Tibial nerve (tissue), 4 donors: Measurements from ENCODE around the gene FERMT3. TPM values are rescaled to one million over a fixed set of nuclear protein-coding genes. Genes with fewer than 3 reads are reported as not detected.

Source experiments
- DNase-seq, 2 donors: peaks; one replicate each; pipeline ENCODE4 v3.0.0-alpha.2; 2019; ENCODE audit warnings: low spot score in 2 of 2
- H3K27ac ChIP-seq, 4 donors: fragments of 200-600 bp; sonication (generic) in 3 of 4; one replicate each; pipeline ENCODE4 v1.5.1; 2017 to 2019; ENCODE audit warnings: mild to moderate bottlenecking in 1 of 4
- H3K27me3 ChIP-seq, 2 donors: fragments of 200-600 bp; sonication (generic) in 1 of 2; one replicate each; pipeline versions ENCODE4 v1.5.1 to v1.6.0; 2017 to 2019
- H3K36me3 ChIP-seq, 3 donors: fragments of 200-600 bp; sonication (generic); one replicate each; pipeline ENCODE4 v1.5.1; 2018 to 2019
- H3K4me1 ChIP-seq, 4 donors: fragments of 200-600 bp; sonication (generic) in 3 of 4; one replicate each; pipeline ENCODE4 v1.5.1; 2017 to 2019
- H3K4me3 ChIP-seq, 4 donors: fragments of 200-600 bp; sonication (generic) in 3 of 4; one replicate each; pipeline ENCODE4 v1.5.1; 2017 to 2019; ENCODE audit warnings: mild to moderate bottlenecking in 1 of 4, moderate library complexity in 1 of 4
- H3K9me3 ChIP-seq, 4 donors: fragments of 200-600 bp; sonication (generic) in 3 of 4; one replicate each; pipeline ENCODE4 v1.5.1; 2017 to 2019
- CTCF ChIP-seq, 5 experiments: fragments of 200-600 bp in 3 of 5; fragments of 450-650 bp in 2 of 5; sonication (generic) in 3 of 5; IDR thresholded peaks; one replicate each; pipeline ENCODE4 v1.5.1; 2016 to 2019; ENCODE audit warnings: antibody characterized with exemption in 5 of 5, mild to moderate bottlenecking in 3 of 5, moderate library complexity in 2 of 5
- EP300 ChIP-seq, 2 donors: sonication (generic); formaldehyde crosslinking; IDR thresholded peaks; one replicate each; pipeline ENCODE4 v1.6.1; 2017; ENCODE audit warnings: antibody characterized with exemption in 2 of 2, mild to moderate bottlenecking in 1 of 2
- POLR2A ChIP-seq, 2 donors: fragments of 450-650 bp; IDR thresholded peaks; one replicate each; pipeline ENCODE4 v1.6.1; 2017; ENCODE audit warnings: antibody characterized with exemption in 2 of 2, mild to moderate bottlenecking in 2 of 2, moderate library complexity in 2 of 2
- WGBS, 2 donors: methylation state at CpG; one replicate each; pipeline ENCODE4 v1.1.5; 2018; 5-methylcytosine and 5-hydroxymethylcytosine counted together
- total RNA-seq, 4 donors: library from RNA; depleted of rRNA; stranded (reverse); fragments of >200 nt; gene quantifications; one replicate each; pipeline ENCODE4 v1.1.0, GENCODE V29; 2016

FERMT3 gene
- total RNA-seq, 4 donors from 2014 or later: 17.2 to 83.1 (median 29.6) TPM

GRCh38 chr11:64164392-64165312 lies 41.9 kb upstream of the FERMT3 start:
- no peak for DNase-seq
- Histone ChIP-seq H3K9me3 (no peaks in the 10 kb centered on the region), H3K4me1 (peaks cover 0 to 21% (median 10%) of the 10 kb centered on the region in 4 donors), H3K27ac (peak overlapping the region in 3 of 4 donors; percentile 47 to 86 (median 80)), H3K27me3 (no peaks in the 10 kb centered on the region), H3K4me3 (peak overlapping the region; percentile 80 to 89 (median 80)), H3K36me3 (no peaks in the 10 kb centered on the region)
- 55 to 68% methylated on average over 11 to 17 of the region's 20 CpGs for WGBS, 2 donors
- TF ChIP-seq EP300 (IDR thresholded peaks at IDR 0.05) (peak in 1 of 2 donors; percentile 6), POLR2A (IDR thresholded peaks at IDR 0.05) (no peak), CTCF (IDR thresholded peaks at IDR 0.05) (no peak)

GRCh38 chr11:64165481-64165841 lies 41.1 kb upstream of the FERMT3 start:
- H3K27me3 ChIP-seq: no peaks in the 10 kb centered on the region
- peaks cover 0 to 21% (median 10%) of the 10 kb centered on the region in 4 donors for H3K4me1 ChIP-seq
- 1 to 2% methylated on average over 11 to 12 of the region's 32 CpGs for whole genome bisulfite sequencing, 2 donors
- no peaks in the 10 kb centered on the region for H3K9me3 ChIP-seq
- no peak for DNase-seq
- no peaks in the 10 kb centered on the region for H3K36me3 ChIP-seq
- H3K27ac ChIP-seq: peak overlapping the region; percentile 47 to 86 (median 75)
- H3K4me3 ChIP-seq: peak overlapping the region; percentile 80 to 89 (median 80)
- TF ChIP-seq EP300 (IDR thresholded peaks at IDR 0.05) (no peak), POLR2A (IDR thresholded peaks at IDR 0.05) (no peak), CTCF (IDR thresholded peaks at IDR 0.05) (no peak)

GRCh38 chr11:64165842-64166635 lies 40.5 kb upstream of the FERMT3 start, which contains the start of gene MACROD1:
TSS of gene MACROD1 (minus strand) at chr11:64166113. CDS start at chr11:64165994, 119 bp downstream.
- peak within 1 kb of the TSS; percentile 80 to 89 (median 80) for H3K4me3 ChIP-seq
- peak; percentile 71 for DNase-seq
- WGBS, 2 donors: 1 to 3% methylated on average over 17 to 28 of the region's 92 CpGs
- H3K36me3 ChIP-seq: no peaks in the 10 kb centered on the region
- H3K27me3 ChIP-seq: no peaks in the 10 kb centered on the region
- TF ChIP-seq POLR2A (IDR thresholded peaks at IDR 0.05) (peak in 1 of 2 donors; percentile 48), EP300 (IDR thresholded peaks at IDR 0.05) (peak in 1 of 2 donors; percentile 60), CTCF (IDR thresholded peaks at IDR 0.05) (peak in 1 of 5 experiments; percentile 19)
- H3K9me3 ChIP-seq: no peaks in the 10 kb centered on the region
- H3K4me1 ChIP-seq: peaks cover 0 to 21% (median 10%) of the 10 kb centered on the region in 4 donors
- peak within 1 kb of the TSS; percentile 47 to 86 (median 75) for H3K27ac ChIP-seq

- H3K27me3 ChIP-seq: no peaks in the 10 kb centered on the region
- no peak overlapping the region for H3K4me3 ChIP-seq
- TF ChIP-seq CTCF (IDR thresholded peaks at IDR 0.05) (no peak), POLR2A (IDR thresholded peaks at IDR 0.05) (no peak), EP300 (IDR thresholded peaks at IDR 0.05) (no peak)
- peaks cover 0 to 5% (median 0%) of the 10 kb centered on the region in 4 donors for H3K9me3 ChIP-seq
- no peak for DNase-seq
- 88 to 91% methylated on average over 4 of the region's 4 CpGs for WGBS, 2 donors
- no peaks in the 10 kb centered on the region for H3K36me3 ChIP-seq
- peaks cover 0 to 10% (median 5%) of the 10 kb centered on the region in 4 donors for H3K4me1 ChIP-seq
- no peak overlapping the region for H3K27ac ChIP-seq
Measured at GRCh38 chr11:64170419-64170818, 36.1 kb upstream of the FERMT3 start.
